Thoracic aorta endothelial cell (primary cell): ENCODE results near the gene LCE4A. TPM values are rescaled to one million over a fixed set of nuclear protein-coding genes. Genes with fewer than 3 reads are reported as not detected.

Experiments used
- total RNA-seq: library from RNA; depleted of rRNA; stranded (reverse); fragments of >200 nt; gene quantifications from 2 replicates; pipeline ENCODE4 v1.2.3, GENCODE V29; 2012

LCE4A gene, protein sequence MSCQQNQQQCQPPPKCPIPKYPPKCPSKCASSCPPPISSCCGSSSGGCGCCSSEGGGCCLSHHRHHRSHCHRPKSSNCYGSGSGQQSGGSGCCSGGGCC
- total RNA-seq: not detected in 2 replicates

GRCh38 chr1:152707860-152708259 is at the start of gene LCE4A:
Gene LCE4A (plus strand): TSS chr1:152708160. CDS start chr1:152709076, 916 bp downstream.

DNA sequence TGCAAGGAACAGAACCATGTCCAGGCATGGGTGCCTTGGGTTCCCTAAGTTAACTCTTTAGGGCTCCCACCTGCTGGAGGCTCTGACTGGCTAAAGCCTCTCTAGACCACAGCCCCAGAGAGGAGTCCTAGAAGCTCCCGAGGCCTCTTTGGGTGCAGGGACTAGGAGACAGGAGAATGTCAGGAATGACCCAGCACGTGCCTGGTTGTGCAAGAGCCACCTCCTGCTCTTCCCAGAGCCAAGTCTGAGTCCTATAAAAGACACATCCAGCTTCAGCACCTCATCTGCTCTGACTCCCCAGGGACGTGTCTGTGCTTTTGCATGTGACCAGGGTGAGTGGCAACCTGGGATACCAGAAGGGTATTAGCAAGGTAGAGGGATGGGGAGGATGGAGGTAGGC is 44.9 kb upstream of the LCE4A start, which contains the start of gene LCE2D:
LCE2D (plus strand) TSS at position 283 of the 400 bp plus-strand sequence. CDS start 726 bp downstream, outside the sequence.

GRCh38 chr1:152674983-152675382 is 33.0 kb upstream of the LCE4A start, which contains the start of gene LCE2C:
Gene LCE2C (plus strand): TSS chr1:152675279. CDS start chr1:152676016, 737 bp downstream.

GRCh38 chr1:152685823-152686222 is 22.1 kb upstream of the LCE4A start, which contains the start of gene LCE2B:
Gene LCE2B (plus strand): TSS chr1:152686123. CDS start chr1:152686844, 721 bp downstream.

GRCh38 chr1:152697701-152698600 is 10.0 kb upstream of the LCE4A start, which contains the start of gene LCE2A:
Gene LCE2A (plus strand): TSS chr1:152698345. CDS start chr1:152698902, 557 bp downstream.

GRCh38 chr1:152757747-152758146 is 49.8 kb downstream of the LCE4A start, which contains the start of gene KPRP:
Gene KPRP (plus strand): TSS chr1:152758025. CDS start chr1:152759589, 1,564 bp downstream.

Other genes with a start within 250 kb of the LCE4A start
- gene LCE5A, start 197.4 kb upstream of the LCE4A start, total RNA-seq: not detected in 2 replicates
- not detected in 2 replicates for gene CRCT1, start 193.7 kb upstream of the LCE4A start, total RNA-seq
- gene LCE3E, start 141.4 kb upstream of the LCE4A start, total RNA-seq: not detected in 2 replicates
- not detected in 2 replicates for gene LCE3D, start 127.6 kb upstream of the LCE4A start, total RNA-seq
- not detected in 2 replicates for gene LCE3C, start 107.9 kb upstream of the LCE4A start, total RNA-seq
- gene LCE3B, start 94.3 kb upstream of the LCE4A start, total RNA-seq: not detected in 2 replicates
- not detected in 2 replicates for gene LCE3A, start 85.1 kb upstream of the LCE4A start, total RNA-seq
- gene LCE2D, start 44.8 kb upstream of the LCE4A start, total RNA-seq: not detected in 2 replicates
- gene LCE2C, start 32.9 kb upstream of the LCE4A start, total RNA-seq: not detected in 2 replicates
- gene LCE2B, start 22.0 kb upstream of the LCE4A start, total RNA-seq: not detected in 2 replicates
- gene LCE2A, start 9.8 kb upstream of the LCE4A start, total RNA-seq: not detected in 2 replicates
- gene KPRP, start 49.9 kb downstream of the LCE4A start, total RNA-seq: not detected in 2 replicates
- gene LCE1F, start 67.0 kb downstream of the LCE4A start, total RNA-seq: not detected in 2 replicates
- not detected in 2 replicates for gene LCE1E, start 78.1 kb downstream of the LCE4A start, total RNA-seq
- not detected in 2 replicates for gene LCE1D, start 88.6 kb downstream of the LCE4A start, total RNA-seq
- not detected in 2 replicates for gene LCE1C, start 98.5 kb downstream of the LCE4A start, total RNA-seq
- 0.22 TPM in 1 of 2 replicates, not detected in the other for gene LCE1B, start 103.8 kb downstream of the LCE4A start, total RNA-seq
- gene LCE1A, start 119.3 kb downstream of the LCE4A start, total RNA-seq: not detected in 2 replicates
- not detected in 2 replicates for gene LCE6A, start 134.7 kb downstream of the LCE4A start, total RNA-seq
- not detected in 2 replicates for gene LCE7A, start 151.8 kb downstream of the LCE4A start, total RNA-seq
- gene SMCP, start 170.2 kb downstream of the LCE4A start, total RNA-seq: not detected in 2 replicates
- not detected in 2 replicates for gene IVL, start 200.4 kb downstream of the LCE4A start, total RNA-seq
- gene SPRR5, start 239.0 kb downstream of the LCE4A start, total RNA-seq: not detected in 2 replicates